Esophagus squamous epithelium (tissue), 4 donors: ENCODE data around the gene RBPMS2.

ENCODE experiments used
- CTCF ChIP-seq, 6 experiments: fragments of 450-650 bp in 4 of 6; fragments of 200-600 bp in 2 of 6; sonication (generic) in 2 of 6; IDR thresholded peaks; one replicate each; pipeline ENCODE4 v1.5.1; 2016 to 2019; ENCODE audit warnings: antibody characterized with exemption in 6 of 6, mild to moderate bottlenecking in 4 of 6, moderate library complexity in 4 of 6
- POLR2A ChIP-seq, 4 donors: fragments of 450-650 bp; IDR thresholded peaks; one replicate each; pipeline ENCODE4 v1.6.1; 2017; ENCODE audit warnings: antibody characterized with exemption in 4 of 4, mild to moderate bottlenecking in 4 of 4, moderate library complexity in 3 of 4

- TF ChIP-seq CTCF (IDR thresholded peaks at IDR 0.05): no peak
- TF ChIP-seq POLR2A (IDR thresholded peaks at IDR 0.05): no peak
Observed at GRCh38 chr15:64747578-64747977, 27.8 kb downstream of the RBPMS2 start.
